ENCODE data around the gene COL8A1. TPM values are rescaled to one million over a fixed set of nuclear protein-coding genes. Genes with fewer than 3 reads are reported as not detected.

Gene COL8A1
- total and polyA plus RNA-seq, 8 donors, result 0.31 to 16.5 (median 6.6) TPM

DNA sequence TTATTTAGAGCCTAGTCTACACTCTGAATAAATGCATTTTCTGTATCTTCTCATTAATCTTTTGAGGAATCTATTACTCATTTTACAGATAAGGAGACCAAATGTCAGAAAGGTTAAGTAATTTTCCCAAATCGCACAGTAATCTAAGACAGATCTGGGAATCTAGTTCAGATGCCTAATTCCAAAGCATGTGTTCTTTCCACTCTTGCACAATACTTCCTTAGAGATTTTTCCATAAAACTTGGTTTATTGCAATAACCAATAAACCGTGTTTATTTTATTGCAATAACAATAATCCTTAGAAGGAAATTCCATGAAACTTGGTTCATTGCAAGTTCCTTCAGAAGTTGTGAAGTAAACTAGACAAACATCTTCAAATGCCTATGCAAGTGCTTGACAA, 17.4 kb upstream of the COL8A1 start:
- intact Hi-C loops (cut with DNase I; ENCODE audit: low total_unique reads), result no loop called here
- Histone ChIP-seq H3K4me3 (no peak overlapping the region), H3K27ac (no peak overlapping the region), H3K27me3 (no peaks in the 10 kb centered on the region), H3K36me3 (no peaks in the 10 kb centered on the region), H3K9me3 (peaks cover 0 to under 1% (median 0%) of the 10 kb centered on the region in 4 donors), H3K4me1 (no peaks in the 10 kb centered on the region)
- WGBS, 5 donors, result 75 to 85% (median 81%) methylated on average over 2 of the region's 2 CpGs
- TF ChIP-seq, protein P1, sequence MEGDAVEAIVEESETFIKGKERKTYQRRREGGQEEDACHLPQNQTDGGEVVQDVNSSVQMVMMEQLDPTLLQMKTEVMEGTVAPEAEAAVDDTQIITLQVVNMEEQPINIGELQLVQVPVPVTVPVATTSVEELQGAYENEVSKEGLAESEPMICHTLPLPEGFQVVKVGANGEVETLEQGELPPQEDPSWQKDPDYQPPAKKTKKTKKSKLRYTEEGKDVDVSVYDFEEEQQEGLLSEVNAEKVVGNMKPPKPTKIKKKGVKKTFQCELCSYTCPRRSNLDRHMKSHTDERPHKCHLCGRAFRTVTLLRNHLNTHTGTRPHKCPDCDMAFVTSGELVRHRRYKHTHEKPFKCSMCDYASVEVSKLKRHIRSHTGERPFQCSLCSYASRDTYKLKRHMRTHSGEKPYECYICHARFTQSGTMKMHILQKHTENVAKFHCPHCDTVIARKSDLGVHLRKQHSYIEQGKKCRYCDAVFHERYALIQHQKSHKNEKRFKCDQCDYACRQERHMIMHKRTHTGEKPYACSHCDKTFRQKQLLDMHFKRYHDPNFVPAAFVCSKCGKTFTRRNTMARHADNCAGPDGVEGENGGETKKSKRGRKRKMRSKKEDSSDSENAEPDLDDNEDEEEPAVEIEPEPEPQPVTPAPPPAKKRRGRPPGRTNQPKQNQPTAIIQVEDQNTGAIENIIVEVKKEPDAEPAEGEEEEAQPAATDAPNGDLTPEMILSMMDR (IDR thresholded peaks at IDR 0.05), result no peak
- TF ChIP-seq POLR2AphosphoS5 (IDR thresholded peaks at IDR 0.05), result no peak
- no peak for TF ChIP-seq EP300 (IDR thresholded peaks at IDR 0.05)
- TF ChIP-seq POLR2A (IDR thresholded peaks at IDR 0.05), result no peak
- no peak for DNase-seq

DNA sequence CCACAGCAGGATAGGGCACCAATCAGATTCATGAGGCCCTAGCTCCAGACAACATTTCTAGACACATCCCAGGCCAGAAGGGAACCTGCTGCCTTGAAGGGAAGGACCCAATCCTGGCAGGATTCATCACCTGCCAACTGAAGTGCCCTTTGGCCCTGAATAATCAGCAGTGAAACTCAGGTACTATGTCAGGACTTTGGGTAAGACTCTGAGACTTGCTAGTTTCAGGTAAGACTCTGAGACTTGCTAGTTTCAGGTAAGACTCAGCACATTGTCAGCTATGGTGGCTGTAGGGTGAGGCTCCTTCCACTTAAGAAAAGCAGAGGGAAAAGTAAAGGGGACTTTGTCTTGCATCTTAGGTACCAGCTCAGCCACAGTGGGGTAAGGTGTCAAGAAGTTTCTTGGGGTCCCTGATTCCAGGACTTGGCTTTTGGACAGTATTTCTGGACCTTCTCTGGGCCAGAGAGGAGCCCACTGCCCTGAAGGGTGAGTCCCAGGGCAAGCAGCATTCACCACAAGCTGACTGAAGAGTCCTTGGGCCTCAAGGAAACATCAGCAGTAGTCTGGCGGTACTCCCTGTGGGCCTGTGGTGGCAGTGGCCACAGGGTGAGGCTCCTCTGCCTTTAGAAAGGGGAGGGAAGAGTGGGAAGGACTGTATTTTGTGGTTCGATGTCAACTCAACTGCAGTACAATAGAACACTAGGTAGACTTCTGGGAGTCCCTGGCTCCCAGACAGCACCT, 13.7 kb upstream of the COL8A1 start:
- H3K9me3 ChIP-seq, result no peaks in the 10 kb centered on the region
- H3K27ac ChIP-seq, result no peak overlapping the region
- TF ChIP-seq, protein P1 (IDR thresholded peaks at IDR 0.05), result no peak
- TF ChIP-seq POLR2AphosphoS5 (IDR thresholded peaks at IDR 0.05), result no peak
- no peak for TF ChIP-seq EP300 (IDR thresholded peaks at IDR 0.05)
- TF ChIP-seq POLR2A (IDR thresholded peaks at IDR 0.05), result no peak
- H3K4me1 ChIP-seq, result no peaks in the 10 kb centered on the region
- H3K27me3 ChIP-seq, result no peaks in the 10 kb centered on the region
- intact Hi-C loops (cut with DNase I; ENCODE audit: low total_unique reads), result no loop called here
- H3K4me3 ChIP-seq, result no peak overlapping the region
- no peak for DNase-seq
- H3K36me3 ChIP-seq, result no peaks in the 10 kb centered on the region
- 78 to 100% (median 87%) methylated on average over 2 of the region's 2 CpGs for WGBS, 5 donors

DNA sequence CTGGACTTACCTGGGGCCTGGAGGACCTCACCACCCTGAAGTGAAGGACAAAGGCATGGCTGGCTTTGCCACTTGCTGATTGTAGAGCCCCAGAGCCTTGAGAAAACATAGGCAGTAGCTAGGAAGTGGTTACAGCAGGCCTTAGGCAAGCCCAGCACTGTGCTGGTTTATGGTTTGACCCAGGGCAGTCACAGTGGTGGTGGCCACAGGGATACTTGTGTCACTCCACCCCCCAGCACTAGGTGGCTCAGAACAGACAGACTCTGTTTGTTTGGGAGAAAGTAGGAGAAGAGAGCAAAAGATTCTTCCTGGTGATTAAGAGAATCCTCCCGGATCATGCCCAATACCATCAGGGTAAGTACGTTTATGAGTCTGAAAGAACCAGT, 13.2 kb upstream of the COL8A1 start:
- 53 to 97% (median 77%) methylated on average over 2 of the region's 2 CpGs for WGBS, 5 donors
- no peaks in the 10 kb centered on the region for H3K36me3 ChIP-seq
- no peak for TF ChIP-seq EP300 (IDR thresholded peaks at IDR 0.05)
- TF ChIP-seq, protein P1 (IDR thresholded peaks at IDR 0.05), result no peak
- TF ChIP-seq POLR2A (IDR thresholded peaks at IDR 0.05), result no peak
- TF ChIP-seq POLR2AphosphoS5 (IDR thresholded peaks at IDR 0.05), result no peak
- H3K27ac ChIP-seq, result no peak overlapping the region
- no peak for DNase-seq
- H3K4me1 ChIP-seq, result no peaks in the 10 kb centered on the region
- H3K9me3 ChIP-seq, result no peaks in the 10 kb centered on the region
- no peak overlapping the region for H3K4me3 ChIP-seq
- no peaks in the 10 kb centered on the region for H3K27me3 ChIP-seq
- intact Hi-C loops (cut with DNase I; ENCODE audit: low total_unique reads), result no loop called here

DNA sequence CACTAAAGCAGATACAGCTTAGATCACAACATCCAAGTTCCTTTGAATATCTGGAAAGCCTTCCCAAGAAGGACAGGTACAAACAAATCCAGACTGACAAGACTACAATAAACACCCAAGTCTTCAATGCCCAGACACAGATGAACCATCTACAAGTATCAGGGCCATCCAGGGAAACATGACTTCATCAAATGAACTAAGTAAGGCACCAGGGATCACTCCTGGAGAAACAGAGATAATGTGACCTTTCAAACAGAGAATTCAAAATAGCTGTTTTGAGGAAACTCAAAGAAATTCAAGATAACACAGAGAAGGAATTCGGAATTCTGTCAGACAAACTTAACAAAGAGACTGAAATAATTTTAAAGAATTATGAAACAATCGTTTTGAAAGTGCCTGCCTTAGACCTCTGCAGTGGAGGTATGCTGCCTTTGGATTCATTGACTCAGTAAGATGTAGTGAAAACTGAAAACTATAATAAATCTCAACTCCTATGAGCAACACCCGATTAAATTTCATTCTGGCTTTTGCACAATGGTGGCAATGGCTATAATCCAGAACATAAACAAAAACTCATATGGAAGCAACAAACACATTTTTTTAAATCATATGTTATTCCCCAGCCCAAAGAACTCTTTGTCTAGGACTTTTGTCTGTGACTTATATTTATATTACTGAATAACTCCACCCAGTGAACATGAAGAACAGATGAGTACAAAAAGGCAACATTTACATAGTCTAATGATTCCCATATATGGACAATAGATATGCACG, 12.6 kb upstream of the COL8A1 start:
- DNase-seq, result no peak
- Histone ChIP-seq H3K27ac (no peak overlapping the region), H3K4me1 (no peaks in the 10 kb centered on the region), H3K4me3 (no peak overlapping the region), H3K36me3 (no peaks in the 10 kb centered on the region), H3K9me3 (no peaks in the 10 kb centered on the region), H3K27me3 (no peaks in the 10 kb centered on the region)
- intact Hi-C loops (cut with DNase I; ENCODE audit: low total_unique reads), result no loop called here
- WGBS, 5 donors, result 50 to 59% (median 54%) methylated on average over 4 of the region's 4 CpGs
- TF ChIP-seq, protein P1 (IDR thresholded peaks at IDR 0.05), result no peak
- TF ChIP-seq EP300 (IDR thresholded peaks at IDR 0.05) (no peak), POLR2AphosphoS5 (IDR thresholded peaks at IDR 0.05) (no peak), POLR2A (IDR thresholded peaks at IDR 0.05) (no peak)

Measured in stomach (tissue), 9 donors.